HEK293 (cell line): ENCODE results near the gene MAP1LC3A.

ENCODE experiments used
- CTCF ChIA-PET: fragments of 350-600 bp; formaldehyde crosslinking; extraction: SDS; loops from one replicate; lab custom pipeline; 2021; ENCODE audit warnings: antibody characterized with exemption; lab: Yijun Ruan, JAX
- POLR2A ChIA-PET: fragments of 300-600 bp; formaldehyde crosslinking; extraction: SDS; loops from one replicate; lab custom pipeline; 2020; ENCODE audit warnings: antibody characterized with exemption, inconsistent platforms; lab: Yijun Ruan, JAX
- H3K27ac ChIP-seq: fragments of 200-500 bp; sonication (Bioruptor generic); 2 replicates; pipeline ENCODE4 v1.5.1; 2014; ENCODE audit warnings: low read depth, low read length, control low read depth, inconsistent platforms; ENCODE audit errors: extremely low read depth
- H3K36me3 ChIP-seq, 2 experiments: fragments of 200-500 bp in 1 of 2; sonication (Bioruptor generic) in 1 of 2; 1 replicate in 1 of 2; 2 replicates in 1 of 2; pipeline ENCODE4 v1.5.1; 2014 to 2017; ENCODE audit warnings: inconsistent platforms in 2 of 2, low read length in 2 of 2; ENCODE audit not compliant: control insufficient read depth in 2 of 2, insufficient read depth in 1 of 2
- H3K4me1 ChIP-seq: fragments of 200-500 bp; sonication (Bioruptor generic); 2 replicates; pipeline ENCODE4 v1.5.1; 2014; ENCODE audit warnings: mild to moderate bottlenecking, low read length, inconsistent platforms; ENCODE audit not compliant: control insufficient read depth, insufficient read depth
- H3K4me3 ChIP-seq: 2 replicates; pipeline ENCODE4 v1.5.1; 2011; ENCODE audit warnings: low read depth, mild to moderate bottlenecking, control low read depth, low read length, moderate library complexity
- H3K9me3 ChIP-seq: fragments of 200-500 bp; sonication (Bioruptor generic); 2 replicates; pipeline ENCODE4 v1.5.1; 2014; ENCODE audit warnings: low read depth, low read length, inconsistent platforms; ENCODE audit not compliant: control insufficient read depth, insufficient read depth
- BCL11B ChIP-seq: fragments of 450-650 bp; formaldehyde crosslinking; IDR thresholded peaks from 2 replicates; pipeline ENCODE4 v1.5.1; 2016; ENCODE audit warnings: low read depth, missing biosample characterization, missing genetic modification characterization
- CTCF ChIP-seq: fragments of 450-650 bp; formaldehyde crosslinking; IDR thresholded peaks from 2 replicates; pipeline ENCODE4 v1.5.1; 2016; ENCODE audit warnings: missing biosample characterization, missing genetic modification characterization
- GLI4 ChIP-seq: fragments of 450-650 bp; formaldehyde crosslinking; IDR thresholded peaks from 2 replicates; pipeline ENCODE4 v1.5.1; 2016; ENCODE audit warnings: missing biosample characterization, missing genetic modification characterization
- GLIS2 ChIP-seq: fragments of 450-650 bp; formaldehyde crosslinking; IDR thresholded peaks from 2 replicates; pipeline ENCODE4 v1.5.1; 2016; ENCODE audit warnings: missing biosample characterization, missing genetic modification characterization
- HIC1 ChIP-seq: fragments of 450-650 bp; formaldehyde crosslinking; IDR thresholded peaks from 2 replicates; pipeline ENCODE4 v1.5.1; 2016; ENCODE audit warnings: missing biosample characterization, missing genetic modification characterization
- KLF7 ChIP-seq: fragments of 450-650 bp; formaldehyde crosslinking; IDR thresholded peaks from 2 replicates; pipeline ENCODE4 v1.5.1; 2016; ENCODE audit warnings: missing biosample characterization, missing genetic modification characterization, borderline replicate concordance
- MEIS1 ChIP-seq: sonication (generic); formaldehyde crosslinking; IDR thresholded peaks from 2 replicates; pipeline ENCODE4 v1.8.1; 2022; ENCODE audit warnings: missing genetic modification reagents, mild to moderate bottlenecking, borderline replicate concordance
- PRDM1 ChIP-seq: fragments of 450-650 bp; formaldehyde crosslinking; IDR thresholded peaks from 2 replicates; pipeline ENCODE4; 2016; ENCODE audit warnings: missing biosample characterization, missing genetic modification characterization
- PRDM2 ChIP-seq: fragments of 450-650 bp; formaldehyde crosslinking; IDR thresholded peaks from 2 replicates; pipeline ENCODE4 v1.5.1; 2016; ENCODE audit warnings: missing biosample characterization, missing genetic modification characterization, borderline replicate concordance
- REST ChIP-seq: fragments of 450-650 bp; formaldehyde crosslinking; IDR thresholded peaks from 2 replicates; pipeline ENCODE4 v1.5.1; 2016; ENCODE audit warnings: missing biosample characterization, missing genetic modification characterization
- WT1 ChIP-seq: fragments of 450-650 bp; formaldehyde crosslinking; IDR thresholded peaks from 2 replicates; pipeline ENCODE4 v1.5.1; 2016; ENCODE audit warnings: missing biosample characterization, missing genetic modification characterization
- ZBTB17 ChIP-seq: fragments of 450-650 bp; formaldehyde crosslinking; IDR thresholded peaks from 2 replicates; pipeline ENCODE4 v1.5.1; 2016; ENCODE audit warnings: missing biosample characterization, missing genetic modification characterization
- ZBTB20 ChIP-seq: fragments of 450-650 bp; formaldehyde crosslinking; IDR thresholded peaks from 2 replicates; pipeline ENCODE4 v1.5.1; 2016; ENCODE audit warnings: missing biosample characterization, missing genetic modification characterization
- ZIC2 ChIP-seq: fragments of 450-650 bp; formaldehyde crosslinking; IDR thresholded peaks from 2 replicates; pipeline ENCODE4 v1.5.1; 2016; ENCODE audit warnings: missing biosample characterization, missing genetic modification characterization
- ZNF132 ChIP-seq: fragments of 450-650 bp; formaldehyde crosslinking; IDR thresholded peaks from 2 replicates; pipeline ENCODE4 v1.5.1; 2017; ENCODE audit warnings: missing biosample characterization, missing genetic modification characterization, borderline replicate concordance
- ZNF138 ChIP-seq: fragments of 450-650 bp; formaldehyde crosslinking; IDR thresholded peaks from 2 replicates; pipeline ENCODE4 v1.5.1; 2016; ENCODE audit warnings: missing biosample characterization, missing genetic modification characterization, borderline replicate concordance
- ZNF140 ChIP-seq: fragments of 450-650 bp; formaldehyde crosslinking; IDR thresholded peaks from 2 replicates; pipeline ENCODE4 v1.5.1; 2016; ENCODE audit warnings: missing biosample characterization, missing genetic modification characterization
- ZNF175 ChIP-seq: fragments of 450-650 bp; formaldehyde crosslinking; IDR thresholded peaks from 2 replicates; pipeline ENCODE4 v1.5.1; 2016; ENCODE audit warnings: missing biosample characterization, missing genetic modification characterization
- ZNF202 ChIP-seq: fragments of 450-650 bp; formaldehyde crosslinking; IDR thresholded peaks from 2 replicates; pipeline ENCODE4 v1.5.1; 2016; ENCODE audit warnings: missing biosample characterization, missing genetic modification characterization, borderline replicate concordance
- ZNF223 ChIP-seq: fragments of 450-650 bp; formaldehyde crosslinking; IDR thresholded peaks from 2 replicates; pipeline ENCODE4 v1.5.1; 2016; ENCODE audit warnings: missing biosample characterization, missing genetic modification characterization
- ZNF24 ChIP-seq: fragments of 450-650 bp; formaldehyde crosslinking; IDR thresholded peaks from 2 replicates; pipeline ENCODE4 v1.5.1; 2016; ENCODE audit warnings: missing biosample characterization, missing genetic modification characterization
- ZNF426 ChIP-seq: fragments of 450-650 bp; formaldehyde crosslinking; IDR thresholded peaks from 2 replicates; pipeline ENCODE4 v1.5.1; 2017; ENCODE audit warnings: missing biosample characterization, missing genetic modification characterization, mild to moderate bottlenecking, inconsistent platforms, moderate library complexity
- ZNF596 ChIP-seq: fragments of 450-650 bp; IDR thresholded peaks from 2 replicates; pipeline ENCODE4 v1.5.0; 2018; ENCODE audit warnings: missing biosample characterization, mild to moderate bottlenecking, missing genetic modification characterization, moderate library complexity
- ZNF692 ChIP-seq: fragments of 450-650 bp; formaldehyde crosslinking; IDR thresholded peaks from 2 replicates; pipeline ENCODE4 v1.5.1; 2016; ENCODE audit warnings: missing biosample characterization, missing genetic modification characterization

The MAP1LC3A gene

GRCh38 chr20:34529742-34530141 lies 28.8 kb upstream of the MAP1LC3A start (continued):
- TF ChIP-seq ZNF24 (tag by site-specific recombination), result no peak
- TF ChIP-seq ZBTB17, result no peak
- TF ChIP-seq HIC1, result no peak
- TF ChIP-seq MEIS1 (CRISPR knock-in tag), result no peak
- no peak for TF ChIP-seq ZNF132 (tag by site-specific recombination)
- no peak for TF ChIP-seq PRDM1 (tag by site-specific recombination)
- no peak for TF ChIP-seq ZNF426 (tag by site-specific recombination)
- TF ChIP-seq ZNF692, result no peak

GRCh38 chr20:34530342-34530741 lies 28.2 kb upstream of the MAP1LC3A start:
- Histone ChIP-seq H3K36me3 (peaks cover 3 to 90% of the 10 kb centered on the region in 2 experiments; a peak in 2 of 3 replicates), H3K4me3 (no peak overlapping the region), H3K4me1 (peaks cover 8% of the 10 kb centered on the region), H3K27ac (no peak overlapping the region), H3K9me3 (no peaks in the 10 kb centered on the region)
- ChIA-PET CTCF (interaction anchor here (0.5 to 4.2 kb wide), 7 partner anchors 8 to 239 kb away, joined by 3 to 22 read pairs (median 6); no protein-coding TSS in a partner anchor), POLR2A (no interaction called here)
- TF ChIP-seq ZNF175 (tag by site-specific recombination), result no peak
- no peak for TF ChIP-seq GLIS2 (tag by site-specific recombination)
- TF ChIP-seq WT1, result no peak
- no peak for TF ChIP-seq REST (tag by site-specific recombination)
- TF ChIP-seq ZNF223 (tag by site-specific recombination), result no peak
- TF ChIP-seq PRDM2 (tag by site-specific recombination), result no peak
- no peak for TF ChIP-seq ZBTB20
- no peak for TF ChIP-seq ZNF596 (tag by site-specific recombination)
- no peak for TF ChIP-seq ZNF138
- no peak for TF ChIP-seq ZIC2
- TF ChIP-seq GLI4, result no peak
- no peak for TF ChIP-seq ZNF202 (tag by site-specific recombination)
- no peak for TF ChIP-seq BCL11B (tag by site-specific recombination)
- TF ChIP-seq CTCF (tag by site-specific recombination), result no peak
- no peak for TF ChIP-seq ZNF140 (tag by site-specific recombination)
- TF ChIP-seq KLF7 (tag by site-specific recombination), result no peak
